Thyroid gland (tissue), 4 donors: ENCODE results near the gene CPSF3.

Source experiments
- POLR2A ChIP-seq, 2 donors: fragments of 450-650 bp; IDR thresholded peaks; one replicate each; pipeline ENCODE4 v1.6.1; 2017; ENCODE audit warnings: antibody characterized with exemption in 2 of 2, mild to moderate bottlenecking in 2 of 2, moderate library complexity in 1 of 2
- TF ChIP-seq, protein P1 (sequence below), 6 experiments: fragments of 200-600 bp in 3 of 6; fragments of 450-650 bp in 3 of 6; sonication (generic) in 3 of 6; IDR thresholded peaks; one replicate each; pipeline ENCODE4 v1.5.1; 2016 to 2019; ENCODE audit warnings: antibody characterized with exemption in 6 of 6, mild to moderate bottlenecking in 2 of 6, inconsistent platforms in 1 of 6, moderate library complexity in 1 of 6

DNA sequence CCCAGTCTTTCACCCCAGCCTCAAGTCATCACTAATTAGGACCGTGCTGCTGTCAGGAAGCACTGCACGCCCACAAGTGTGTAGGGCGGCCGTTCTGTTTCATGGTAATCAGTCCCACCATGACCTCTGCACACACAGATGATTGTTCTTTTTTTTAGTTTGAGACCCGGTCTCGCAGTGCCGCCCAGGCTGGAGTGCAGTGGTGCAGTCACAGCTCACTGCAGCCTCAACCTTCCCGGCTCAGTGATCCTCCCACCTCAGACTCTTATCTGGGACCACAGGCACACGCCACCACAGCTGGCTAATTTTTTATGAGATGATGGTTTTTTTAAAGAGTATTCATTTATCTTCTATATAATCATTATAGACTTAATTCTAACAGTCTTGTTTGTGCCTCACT lies 49.1 kb downstream of the CPSF3 start:
- TF ChIP-seq, protein P1, sequence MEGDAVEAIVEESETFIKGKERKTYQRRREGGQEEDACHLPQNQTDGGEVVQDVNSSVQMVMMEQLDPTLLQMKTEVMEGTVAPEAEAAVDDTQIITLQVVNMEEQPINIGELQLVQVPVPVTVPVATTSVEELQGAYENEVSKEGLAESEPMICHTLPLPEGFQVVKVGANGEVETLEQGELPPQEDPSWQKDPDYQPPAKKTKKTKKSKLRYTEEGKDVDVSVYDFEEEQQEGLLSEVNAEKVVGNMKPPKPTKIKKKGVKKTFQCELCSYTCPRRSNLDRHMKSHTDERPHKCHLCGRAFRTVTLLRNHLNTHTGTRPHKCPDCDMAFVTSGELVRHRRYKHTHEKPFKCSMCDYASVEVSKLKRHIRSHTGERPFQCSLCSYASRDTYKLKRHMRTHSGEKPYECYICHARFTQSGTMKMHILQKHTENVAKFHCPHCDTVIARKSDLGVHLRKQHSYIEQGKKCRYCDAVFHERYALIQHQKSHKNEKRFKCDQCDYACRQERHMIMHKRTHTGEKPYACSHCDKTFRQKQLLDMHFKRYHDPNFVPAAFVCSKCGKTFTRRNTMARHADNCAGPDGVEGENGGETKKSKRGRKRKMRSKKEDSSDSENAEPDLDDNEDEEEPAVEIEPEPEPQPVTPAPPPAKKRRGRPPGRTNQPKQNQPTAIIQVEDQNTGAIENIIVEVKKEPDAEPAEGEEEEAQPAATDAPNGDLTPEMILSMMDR (IDR thresholded peaks at IDR 0.05), result no peak
- no peak for TF ChIP-seq POLR2A (IDR thresholded peaks at IDR 0.05)
